Astrocyte of the hippocampus (primary cell): Measurements from ENCODE around the gene TMEM108.

ENCODE experiments used
- DNase-seq: peaks from one replicate; pipeline ENCODE4 v3.0.0; 2011; ENCODE audit warnings: low read depth, low spot score

TMEM108 gene

DNA sequence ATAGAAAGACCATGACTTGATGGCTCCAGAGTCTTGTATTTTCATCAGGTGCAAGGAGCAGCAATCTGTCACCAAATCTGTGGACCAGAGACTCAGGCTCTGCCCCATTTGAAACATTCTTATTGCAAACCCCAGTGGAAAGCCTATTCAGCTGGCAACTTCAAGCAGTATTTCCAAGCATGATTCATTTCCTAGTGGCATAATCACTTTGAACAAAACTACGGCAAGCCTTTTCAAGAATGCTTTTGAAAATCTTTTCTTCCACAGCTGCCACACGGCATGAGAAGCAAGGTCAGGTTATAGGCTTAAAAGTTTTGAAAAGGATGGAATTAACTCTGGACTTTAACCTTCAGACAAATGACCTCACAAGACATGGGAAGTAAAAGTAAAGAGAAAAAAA lies 239.6 kb downstream of the TMEM108 start:
- DNase-seq, result peak; percentile 61

DNA sequence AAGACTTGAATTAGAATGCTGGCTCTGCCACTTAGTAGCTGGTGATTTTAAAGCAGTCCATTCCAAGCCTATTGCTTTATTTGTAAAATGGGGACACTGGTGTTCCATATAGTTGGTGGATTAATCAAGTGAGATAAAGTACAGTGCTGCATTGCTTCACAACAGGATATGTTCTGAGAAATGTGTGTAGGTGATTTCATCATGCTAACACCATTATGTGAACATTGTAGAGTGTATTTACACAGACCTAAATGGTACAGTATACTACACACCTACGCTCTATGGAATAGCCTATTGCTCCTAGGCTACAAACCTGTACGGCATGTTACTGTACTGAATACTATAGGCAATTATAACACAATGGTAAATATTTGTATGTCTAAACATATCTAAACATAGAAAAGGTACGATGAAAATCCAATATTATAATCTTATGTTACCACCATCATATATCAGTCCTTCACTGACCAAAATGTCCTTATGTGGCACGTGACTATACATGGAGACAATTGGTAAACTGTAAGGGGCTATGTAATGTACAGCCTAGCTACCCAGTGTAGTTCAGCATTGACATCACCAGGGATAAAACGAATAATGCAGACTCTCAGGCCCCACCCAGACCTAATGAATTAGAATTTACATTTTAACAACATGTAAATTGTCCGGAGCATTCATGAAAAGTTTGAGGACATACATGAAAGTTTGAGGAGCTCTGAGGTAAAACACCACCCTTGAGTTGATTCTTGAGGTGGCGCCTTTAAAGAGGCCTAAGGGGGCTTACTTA lies 240.3 kb downstream of the TMEM108 start:
- DNase-seq, result no peak

DNA sequence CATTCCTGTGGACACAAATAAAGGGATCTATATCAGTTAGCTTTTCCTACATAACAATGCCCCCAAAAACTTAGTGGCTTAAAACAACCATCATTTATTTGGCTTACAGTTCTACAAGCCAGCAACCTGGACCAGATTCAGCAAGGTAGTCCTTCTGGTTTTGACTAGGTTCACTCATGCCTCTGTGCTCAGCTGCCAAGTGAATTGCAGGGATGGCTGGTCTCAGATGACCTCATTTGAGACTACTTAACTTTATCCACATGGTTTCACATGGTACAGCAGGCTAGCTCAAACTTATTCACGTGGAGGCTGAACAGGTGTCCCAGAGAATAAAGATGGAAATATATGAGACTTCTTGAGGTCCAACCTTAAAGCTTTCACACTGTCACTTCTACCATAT lies 242.4 kb downstream of the TMEM108 start:
- DNase-seq, result no peak

DNA sequence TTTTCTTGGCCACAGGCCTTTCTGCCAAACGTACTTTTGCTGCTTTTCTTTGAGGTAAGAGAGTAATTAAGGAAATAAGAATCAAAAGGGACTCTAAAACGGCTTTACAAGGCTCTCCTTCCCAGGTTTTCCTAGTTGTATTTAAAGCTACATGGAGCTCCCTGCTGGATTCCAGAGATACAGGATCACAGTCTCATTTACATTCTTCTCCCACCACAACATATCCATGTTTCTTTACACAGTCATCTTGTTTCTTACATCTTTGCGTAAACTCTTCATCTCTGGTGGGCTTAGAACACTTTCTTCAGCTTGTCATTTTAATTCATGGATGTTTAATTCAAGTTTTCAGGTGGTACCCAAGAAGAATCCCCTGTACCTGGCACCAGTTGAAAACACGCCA lies 244.0 kb downstream of the TMEM108 start:
- peak; percentile 56 for DNase-seq

DNA sequence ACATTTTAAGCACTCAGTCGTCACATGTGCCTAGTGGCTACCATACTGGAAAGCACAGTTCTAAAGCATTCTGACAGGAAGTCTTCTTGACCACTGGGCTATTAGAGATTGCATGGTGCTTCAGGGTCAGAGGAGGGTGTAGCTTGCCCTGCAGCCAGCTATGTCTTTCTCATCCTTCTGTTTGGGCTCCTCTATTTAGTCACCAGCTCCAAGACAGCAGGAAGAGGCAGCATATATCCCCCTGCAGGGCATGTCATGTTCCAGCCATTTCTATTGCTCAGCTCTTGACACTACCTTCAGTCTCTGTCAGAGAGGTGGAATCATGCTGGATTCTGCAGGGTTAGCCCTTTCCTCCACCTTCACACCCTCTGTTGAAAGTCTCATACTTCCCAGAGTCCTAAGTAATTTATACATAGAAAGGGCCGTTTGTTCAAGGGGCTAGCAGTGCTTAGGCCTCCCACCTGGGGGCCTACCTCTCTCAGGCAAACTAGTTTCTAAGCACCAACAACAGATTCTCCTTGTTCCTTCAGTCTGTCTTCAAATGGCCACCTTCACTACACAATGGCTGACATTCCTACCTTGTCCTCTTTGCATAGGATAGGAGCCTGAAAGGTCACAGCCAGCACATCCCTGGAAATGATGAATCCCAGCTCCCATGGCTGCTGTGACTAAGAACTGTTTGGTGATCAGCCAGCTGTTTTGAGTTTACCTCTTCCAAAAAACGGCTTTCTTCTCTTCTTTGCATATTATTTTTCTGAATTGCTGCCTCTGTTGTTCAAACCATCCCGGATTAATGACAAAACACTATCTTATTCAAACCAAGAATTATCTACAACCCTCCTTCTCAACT lies 246.0 kb downstream of the TMEM108 start:
- no peak for DNase-seq

DNA sequence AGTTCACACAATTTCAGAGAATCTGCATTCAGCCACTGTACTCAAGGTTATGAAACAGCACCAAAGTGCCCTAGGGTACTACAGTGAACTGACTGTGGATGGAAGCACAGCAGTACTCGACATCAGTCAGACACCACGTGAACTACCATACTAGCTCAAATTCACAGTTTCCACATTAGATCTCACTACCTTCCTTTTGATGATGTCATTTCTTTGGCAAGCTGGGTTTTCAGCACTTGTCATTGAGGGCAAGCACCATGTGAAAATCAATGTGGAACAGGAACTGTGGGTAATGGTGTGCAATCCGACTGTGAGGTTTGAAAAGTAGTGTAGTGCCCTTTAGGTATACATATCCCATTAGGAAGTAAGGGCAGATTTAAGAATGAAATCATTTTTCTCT lies 251.1 kb downstream of the TMEM108 start:
- DNase-seq, result no peak

DNA sequence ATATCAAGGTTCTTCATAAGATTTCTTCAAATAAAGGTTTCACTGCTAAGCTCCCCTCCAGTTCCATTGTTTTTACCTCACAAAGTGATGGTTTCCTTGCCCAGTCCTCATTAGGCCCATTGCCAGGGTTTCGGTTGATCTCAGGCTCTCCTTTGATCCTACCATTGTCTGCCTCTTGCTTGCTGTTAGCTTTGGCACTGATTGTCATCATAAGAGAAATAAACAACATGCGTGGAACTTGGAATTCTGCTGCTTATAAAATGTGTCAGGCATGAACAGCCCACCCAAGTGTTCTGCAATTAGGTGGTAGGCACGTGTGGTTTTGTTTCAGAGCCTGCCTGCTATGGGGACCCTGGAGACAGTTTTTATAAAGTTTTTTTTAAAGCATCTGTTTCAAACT lies 254.1 kb downstream of the TMEM108 start:
- peak; percentile 40 for DNase-seq

DNA sequence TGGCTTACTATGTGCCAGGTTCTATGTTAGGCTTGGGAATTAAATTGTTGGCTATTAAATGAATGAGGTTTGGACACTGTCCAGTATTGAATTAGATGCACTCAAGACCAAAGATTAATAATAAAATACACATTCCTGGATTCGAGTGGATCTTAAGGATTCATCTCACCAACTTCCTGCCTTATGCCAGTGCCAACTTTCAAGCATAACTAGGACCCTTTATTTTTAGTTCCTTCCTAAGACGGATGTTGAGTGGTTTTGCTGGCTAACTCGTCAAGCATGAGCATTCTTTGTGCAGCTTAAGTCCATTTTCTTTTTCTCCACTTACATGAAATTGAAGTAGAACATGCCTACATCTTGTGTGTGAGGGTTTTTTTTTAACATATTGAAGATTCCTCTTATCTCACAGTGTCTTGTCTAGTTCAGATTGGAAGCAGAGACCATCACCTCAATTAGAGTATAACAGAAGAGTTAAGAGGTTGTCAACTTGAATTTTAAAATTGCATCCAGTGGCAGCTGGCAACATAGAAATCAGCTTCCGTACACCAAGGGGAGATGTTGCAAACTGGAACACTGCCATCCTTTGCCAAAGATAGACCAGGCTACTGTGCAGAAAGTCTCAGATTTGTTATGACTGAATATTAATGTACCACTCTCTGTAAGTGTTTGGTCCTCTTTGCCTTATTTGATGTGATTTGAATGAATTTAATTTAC lies 255.4 kb downstream of the TMEM108 start:
- DNase-seq, result no peak

DNA sequence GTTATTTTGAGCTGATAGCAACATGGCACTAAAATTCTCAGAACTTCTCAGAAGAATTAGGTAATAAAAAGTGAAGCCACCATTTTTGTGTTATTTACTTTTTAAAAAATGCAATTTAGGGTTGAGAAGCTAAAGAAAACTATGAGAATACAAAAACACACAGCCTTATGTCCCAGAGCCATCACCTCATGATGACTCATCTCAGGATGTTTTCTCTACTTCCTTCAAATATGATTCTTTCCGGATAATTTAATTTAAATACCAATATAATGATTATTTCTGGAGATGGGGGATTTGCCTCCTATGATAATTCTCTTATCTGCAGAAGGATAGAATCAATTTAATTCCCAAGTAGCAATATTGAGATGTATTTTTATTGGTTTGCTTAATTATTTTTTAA lies 256.1 kb downstream of the TMEM108 start:
- no peak for DNase-seq

DNA sequence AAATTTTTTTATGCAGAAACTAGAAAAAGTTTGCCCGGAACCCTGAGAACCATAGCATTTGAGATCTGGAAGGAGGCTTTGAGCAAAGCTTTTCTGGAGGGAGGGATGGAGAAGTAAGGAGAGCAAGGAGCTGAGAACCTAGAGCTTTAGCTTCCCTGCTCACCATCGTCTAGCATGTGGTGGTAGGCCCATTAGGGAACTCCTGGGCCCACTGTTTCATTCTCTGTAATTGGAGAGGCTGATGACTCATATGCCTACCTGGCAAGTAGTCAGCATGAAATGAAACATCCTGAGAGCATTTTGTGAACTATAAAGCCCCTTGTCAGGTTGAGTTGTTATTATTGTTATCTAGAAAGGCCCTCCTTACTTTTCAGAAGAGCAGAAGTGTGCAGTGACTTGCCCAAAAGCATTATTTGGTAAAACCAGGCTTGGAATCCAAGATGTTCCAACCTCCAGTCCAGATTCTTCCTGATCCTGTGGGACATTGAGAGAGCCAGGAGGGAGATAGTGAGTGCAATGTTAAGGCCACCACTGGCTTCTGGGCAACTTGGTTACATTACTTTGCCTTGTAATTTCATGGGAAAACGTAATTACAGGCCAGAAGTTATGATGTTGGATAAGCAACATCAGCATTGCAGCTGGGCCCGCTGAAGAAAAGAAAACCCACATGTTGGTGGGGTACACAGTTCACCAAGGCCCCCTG lies 257.2 kb downstream of the TMEM108 start:
- DNase-seq, result peak; percentile 86

DNA sequence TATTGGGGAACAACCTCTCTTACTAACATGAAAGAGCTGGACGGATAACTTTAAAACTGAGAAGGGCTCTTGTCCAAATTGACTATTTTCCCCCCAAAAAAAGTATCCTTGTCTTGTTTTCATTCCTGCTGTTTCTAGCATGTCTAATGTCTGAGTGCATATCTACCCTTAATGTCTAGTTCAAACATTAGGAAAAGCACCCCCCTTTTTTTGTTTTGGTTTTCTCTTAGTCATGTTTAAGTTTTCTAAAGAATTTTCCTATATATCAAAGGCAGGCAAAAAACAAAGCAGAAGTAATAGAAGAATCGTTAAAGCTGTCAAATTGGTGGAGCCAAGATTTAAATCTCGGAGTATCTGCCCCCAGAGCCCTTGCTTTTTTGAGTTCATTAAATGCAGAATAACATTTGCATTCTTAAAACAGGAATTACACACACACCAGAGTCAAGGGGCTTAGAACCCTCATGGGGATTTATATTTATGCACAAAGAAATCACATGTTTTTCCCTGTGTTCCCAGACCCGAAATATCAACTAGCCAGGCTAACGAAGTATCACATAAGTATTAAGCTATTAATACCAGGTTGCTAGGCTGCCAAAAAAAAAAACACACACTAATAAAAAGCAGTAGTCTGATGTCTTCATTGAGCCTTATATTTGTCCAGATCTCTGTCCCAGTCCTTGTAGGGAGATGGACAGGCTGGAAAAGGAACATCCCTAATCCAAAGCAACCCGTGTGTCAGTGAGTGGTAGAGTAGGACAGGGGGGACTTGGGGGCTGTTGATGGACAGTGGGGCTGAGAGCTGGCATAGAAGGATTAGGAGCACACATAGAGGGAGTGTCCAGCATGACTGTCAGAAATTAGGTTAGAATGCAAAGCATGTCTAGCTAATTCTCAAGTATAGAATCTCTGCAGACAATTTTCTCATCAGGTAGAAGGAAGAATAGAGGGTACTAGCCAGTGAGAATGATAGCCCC lies 258.0 kb downstream of the TMEM108 start:
- no peak for DNase-seq

DNA sequence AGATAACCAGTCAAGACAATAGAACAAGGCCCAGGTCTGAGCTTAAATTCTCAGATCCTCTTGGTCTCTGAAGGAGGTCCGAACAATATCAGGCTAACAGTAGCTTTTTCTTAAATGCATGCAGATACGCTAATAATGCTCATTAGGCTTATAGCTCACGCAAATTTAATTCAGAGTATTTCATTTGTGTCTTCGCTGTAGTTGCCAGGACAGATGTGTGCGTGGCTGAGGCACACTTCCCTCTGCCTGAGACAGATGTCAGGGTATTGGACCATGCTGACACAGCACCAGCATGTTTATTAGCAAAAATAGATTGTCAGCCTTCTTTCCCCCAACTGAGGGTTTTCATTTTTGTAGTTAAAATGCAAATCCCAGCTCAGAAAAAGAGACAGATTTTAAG lies 258.8 kb downstream of the TMEM108 start:
- DNase-seq, result no peak

DNA sequence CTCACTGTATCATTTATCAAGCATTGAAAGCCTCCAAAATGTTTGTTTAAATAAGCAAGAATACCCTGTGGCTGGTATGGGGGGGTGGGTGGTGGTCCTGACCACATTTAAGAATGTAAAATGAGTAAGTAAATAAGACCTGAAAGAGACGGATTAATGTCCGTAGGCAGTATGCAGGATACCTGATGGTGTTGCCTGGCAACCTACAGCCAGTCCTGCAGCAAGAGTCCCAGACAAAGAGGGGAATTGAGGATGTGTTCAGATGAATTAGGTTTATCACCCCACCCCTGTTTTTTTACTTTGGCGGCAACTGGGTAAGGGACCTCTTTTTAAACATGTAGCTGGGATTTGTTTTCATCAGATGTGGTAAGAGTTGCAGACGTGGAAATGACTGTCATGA lies 261.9 kb downstream of the TMEM108 start:
- no peak for DNase-seq

DNA sequence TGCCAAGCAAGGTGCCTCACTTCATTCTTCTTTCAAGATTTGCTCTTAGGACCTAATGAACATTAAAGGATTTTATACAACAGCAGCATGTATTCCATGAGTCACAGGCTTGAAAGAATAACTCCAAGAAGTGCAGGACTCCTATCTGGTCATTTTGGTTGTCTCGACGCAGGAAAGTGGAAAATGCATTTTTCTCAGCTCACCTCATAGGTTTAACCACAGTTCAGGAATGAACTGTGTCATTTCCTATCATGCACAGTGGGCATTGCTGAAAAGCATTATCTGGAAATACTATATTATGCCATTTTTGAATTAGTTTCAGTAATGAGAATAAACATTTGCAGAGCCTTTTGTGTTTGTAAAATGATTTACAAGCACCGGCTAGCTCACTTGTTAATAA lies 263.0 kb downstream of the TMEM108 start:
- peak; percentile 83 for DNase-seq

DNA sequence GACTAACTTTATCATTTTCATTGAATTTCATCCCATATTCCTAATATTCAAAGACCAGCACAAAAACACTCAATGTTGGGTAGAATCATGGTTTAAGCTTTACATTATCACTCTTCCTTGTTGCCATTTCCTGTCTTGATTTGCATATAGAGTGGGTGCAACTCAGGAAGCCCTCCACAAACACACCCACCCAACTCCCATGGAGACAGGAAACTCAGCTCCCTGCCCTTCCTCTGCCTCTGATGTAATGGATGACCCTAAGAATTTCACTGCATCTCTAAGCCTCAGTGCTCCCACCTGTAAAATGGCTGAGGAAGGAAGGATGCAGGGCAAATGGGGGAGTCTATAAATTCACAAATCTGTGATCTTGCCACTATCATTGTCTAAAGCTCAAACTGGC lies 263.5 kb downstream of the TMEM108 start:
- DNase-seq, result no peak

DNA sequence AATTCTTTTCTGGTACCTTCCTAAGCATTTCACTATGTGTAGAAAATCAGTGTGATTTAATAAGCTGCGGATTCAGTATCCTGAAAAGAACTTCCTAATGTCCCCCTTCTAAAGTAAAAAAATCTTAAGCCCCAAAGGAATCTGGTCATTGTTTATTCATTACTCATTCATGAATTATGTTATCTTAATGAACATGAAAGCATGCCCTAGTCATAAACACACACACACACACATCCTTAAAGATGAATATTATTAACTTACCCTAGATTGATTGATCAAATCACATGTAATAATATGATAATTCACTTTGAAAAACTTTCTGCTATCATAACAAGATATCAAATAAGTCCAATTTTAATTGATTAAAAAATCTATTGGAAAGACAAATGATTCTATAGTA lies 265.2 kb downstream of the TMEM108 start:
- no peak for DNase-seq

DNA sequence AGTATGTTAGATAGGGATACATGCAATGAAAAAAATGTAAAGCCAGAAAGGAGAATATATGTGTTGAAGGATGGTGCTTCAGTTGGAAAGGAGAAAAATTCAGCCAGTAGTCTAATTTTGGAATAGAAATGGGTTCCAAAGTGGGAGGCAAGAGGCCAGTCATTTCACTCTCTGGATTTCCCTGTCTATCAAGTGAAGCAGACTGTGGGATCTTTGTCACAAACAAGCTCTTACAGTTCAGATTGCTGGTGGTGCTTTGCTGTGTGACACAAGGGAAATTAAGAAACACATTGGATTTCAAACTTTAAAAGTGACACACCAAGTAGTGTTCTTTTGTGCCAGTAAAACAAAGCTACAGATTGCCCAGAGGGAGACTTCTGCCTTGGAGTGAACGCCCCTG lies 279.7 kb downstream of the TMEM108 start:
- no peak for DNase-seq

DNA sequence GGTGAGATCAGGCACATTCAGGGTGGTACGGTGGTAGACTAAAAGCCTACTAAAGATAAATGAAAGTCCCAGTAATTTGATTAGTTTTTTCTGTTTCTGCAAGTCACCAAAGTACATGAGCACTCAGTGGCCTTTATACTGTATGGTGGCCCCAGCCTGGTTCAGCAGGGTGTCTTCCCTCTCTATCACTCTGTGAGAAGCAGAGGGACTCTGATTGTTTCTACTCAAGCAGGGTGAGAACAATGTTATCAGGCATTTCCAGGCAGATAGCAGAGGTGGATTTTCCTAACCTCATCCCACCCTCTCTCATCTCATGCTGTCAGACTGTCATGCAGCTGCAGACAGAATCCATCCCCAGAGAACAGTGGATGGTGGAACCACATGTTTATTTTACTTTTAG lies 290.2 kb downstream of the TMEM108 start:
- no peak for DNase-seq

DNA sequence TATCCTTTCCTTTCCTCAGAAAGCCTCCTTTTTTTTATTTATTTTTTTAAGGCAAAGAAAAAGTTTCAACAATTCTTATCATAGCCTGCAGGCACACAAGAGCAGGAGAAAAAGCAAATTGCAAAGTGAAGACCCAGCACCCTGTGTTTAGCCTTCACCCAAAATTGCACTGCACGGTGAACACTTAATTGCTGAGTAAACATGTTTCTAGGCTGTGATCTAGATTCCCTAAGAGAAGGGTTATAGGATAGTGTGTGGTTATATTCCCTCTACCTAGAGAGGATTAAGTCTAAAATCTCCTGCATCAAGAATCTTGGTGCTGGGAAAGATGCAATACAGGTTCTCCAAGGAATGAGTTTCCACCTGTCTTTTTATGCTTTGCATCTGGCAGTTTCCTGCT lies 291.4 kb downstream of the TMEM108 start:
- DNase-seq, result no peak

DNA sequence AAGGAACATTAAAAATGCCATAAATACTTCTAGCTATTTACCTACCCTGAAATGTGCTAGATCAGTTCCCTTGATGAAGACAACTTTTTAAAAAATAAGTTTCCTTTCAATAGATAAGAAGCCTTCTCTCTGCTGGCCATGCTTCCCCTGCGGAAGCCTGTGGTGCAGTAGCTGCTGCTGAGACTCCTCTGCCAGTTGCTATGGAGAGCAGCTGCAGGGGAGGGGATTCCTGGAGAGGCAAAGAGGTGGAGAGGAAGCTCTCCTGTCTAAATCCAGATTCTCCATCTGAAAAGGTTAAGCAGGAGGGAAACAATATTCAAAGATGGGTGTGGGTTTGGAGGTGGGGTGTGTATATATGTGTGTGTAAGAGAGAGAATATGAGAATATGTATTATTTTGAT lies 291.9 kb downstream of the TMEM108 start:
- peak; percentile 15 for DNase-seq

DNA sequence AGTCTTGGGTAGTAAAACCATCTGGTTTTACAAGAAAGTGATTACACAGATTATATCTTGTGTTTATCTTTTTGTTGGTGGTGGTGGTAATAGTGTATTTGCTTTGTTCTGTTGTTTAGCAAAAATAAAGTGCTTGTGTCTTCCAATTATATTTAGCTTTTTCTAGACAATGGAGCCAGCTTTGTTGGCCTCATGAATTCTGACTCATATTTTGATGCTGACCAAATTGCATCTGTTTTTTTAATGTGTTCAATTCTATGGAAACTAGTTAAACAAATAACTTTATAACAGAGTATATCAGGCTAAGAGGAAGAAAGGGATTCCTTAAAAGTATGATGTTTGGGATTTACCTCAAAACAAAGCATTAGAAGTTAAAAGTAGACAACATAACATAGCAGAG lies 292.3 kb downstream of the TMEM108 start:
- DNase-seq, result no peak
